Keratinocyte (primary cell): ENCODE results near the gene COPZ1. TPM values are rescaled to one million over a fixed set of nuclear protein-coding genes. Genes with fewer than 3 reads are reported as not detected.
A peak's percentile ranks its signal among the peaks of the same experiment; 100 is the strongest.

Source experiments
- DNase-seq: peaks from one replicate; pipeline ENCODE4 v3.0.0-alpha.2; 2011; ENCODE audit warnings: low read depth, missing footprints, low spot score
- FAIRE-seq: peaks from 2 replicates; lab custom pipeline; 2011; peaks lifted over from hg19 to GRCh38; lab: Jason Lieb, UNC
- H2AFZ ChIP-seq: 2 replicates; pipeline ENCODE4 v1.6.0; 2012; ENCODE audit warnings: low read length, control low read depth, inconsistent platforms; ENCODE audit not compliant: control insufficient read depth
- H3K27ac ChIP-seq: 2 replicates; pipeline ENCODE4 v1.5.1; 2011; ENCODE audit warnings: low read length; ENCODE audit not compliant: control insufficient read depth, insufficient read depth
- H3K27me3 ChIP-seq: 3 replicates; pipeline ENCODE4 v1.6.0; 2011; ENCODE audit warnings: low read length; ENCODE audit not compliant: control insufficient read depth, insufficient read depth; ENCODE audit errors: extremely low read depth
- H3K36me3 ChIP-seq, 2 experiments: 2 replicates in 1 of 2; 3 replicates in 1 of 2; pipeline ENCODE4 v1.5.1; 2011; ENCODE audit warnings: low read length in 2 of 2, mild to moderate bottlenecking in 1 of 2; ENCODE audit not compliant: control insufficient read depth in 2 of 2, insufficient read depth in 2 of 2; ENCODE audit errors: extremely low read depth in 1 of 2
- H3K4me1 ChIP-seq: 3 replicates; pipeline ENCODE4 v1.5.1; 2011; ENCODE audit warnings: low read length; ENCODE audit not compliant: control insufficient read depth, insufficient read depth; ENCODE audit errors: extremely low read depth
- H3K4me2 ChIP-seq: 3 replicates; pipeline ENCODE4 v1.6.0; 2011; ENCODE audit warnings: low read depth, low read length; ENCODE audit not compliant: control insufficient read depth, insufficient read depth; ENCODE audit errors: extremely low read depth
- H3K4me3 ChIP-seq, 3 experiments: fragments of 200-600 bp in 1 of 3; sonication (generic) in 1 of 3; 2 replicates in 2 of 3; 3 replicates in 1 of 3; pipeline ENCODE4 v1.5.1; 2011 to 2016; ENCODE audit warnings: low read length in 3 of 3, mild to moderate bottlenecking in 3 of 3, control low read depth in 2 of 3, inconsistent platforms in 1 of 3, low read depth in 1 of 3, mixed read lengths in 1 of 3, mixed run types in 1 of 3, moderate library complexity in 1 of 3; ENCODE audit not compliant: control insufficient read depth in 2 of 3, insufficient read depth in 2 of 3; ENCODE audit errors: extremely low read depth in 1 of 3
- H3K79me2 ChIP-seq: 2 replicates; pipeline ENCODE4 v1.6.0; 2012; ENCODE audit warnings: low read length; ENCODE audit not compliant: control insufficient read depth, insufficient read depth
- H3K9ac ChIP-seq: 3 replicates; pipeline ENCODE4 v1.6.0; 2011; ENCODE audit warnings: low read length; ENCODE audit not compliant: control insufficient read depth, insufficient read depth; ENCODE audit errors: extremely low read depth
- H3K9me1 ChIP-seq: 3 replicates; pipeline ENCODE4 v1.6.0; 2011; ENCODE audit warnings: low read length; ENCODE audit not compliant: control insufficient read depth, insufficient read depth; ENCODE audit errors: extremely low read depth
- H3K9me3 ChIP-seq: 2 replicates; pipeline ENCODE4 v1.5.1; 2012; ENCODE audit warnings: low read depth, low read length; ENCODE audit not compliant: control insufficient read depth
- H4K20me1 ChIP-seq: 3 replicates; pipeline ENCODE4 v1.6.0; 2011; ENCODE audit warnings: low read length; ENCODE audit not compliant: control insufficient read depth, insufficient read depth; ENCODE audit errors: extremely low read depth
- CTCF ChIP-seq, 3 experiments: IDR thresholded peaks in 1 of 3; conservative IDR thresholded peaks in 1 of 3; optimal IDR thresholded peaks in 1 of 3; 2 replicates in 2 of 3; 3 replicates in 1 of 3; pipeline versions ENCODE3 to v1.5.1; 2011; ENCODE audit warnings: low read length in 3 of 3, mild to moderate bottlenecking in 3 of 3, moderate library complexity in 2 of 3, control low read depth in 1 of 3, inconsistent platforms in 1 of 3; ENCODE audit not compliant: insufficient read depth in 2 of 3; ENCODE audit errors: extremely low read depth in 1 of 3
- EZH2 ChIP-seq: IDR thresholded peaks from one replicate; pipeline ENCODE4 v1.6.1; 2012; ENCODE audit warnings: inconsistent platforms, mild to moderate bottlenecking, low read length, moderate library complexity
- dilution Hi-C: fragments of 300-500 bp; cut with MboI; formaldehyde crosslinking; loops from one replicate; pipeline ENCODE4 v1.7.0; 2020; ENCODE audit warnings: low sequenced_read_pairs; ENCODE audit not compliant: extremely low pct_ligation_motif_present
- polyA plus RNA-seq, 5 experiments: library from polyadenylated mRNA; depleted of rRNA in 3 of 5; stranded (reverse) in 3 of 5; stranded (forward) in 1 of 5; unstranded in 1 of 5; fragments of >200 nt; gene quantifications; 1 replicate in 1 of 5; 2 replicates in 3 of 5; 3 replicates in 1 of 5; pipeline versions ENCODE4 v1.2.1 to v1.2.3, GENCODE V29; 2011 to 2012; ENCODE audit warnings: missing spikeins in 2 of 5, low read depth in 1 of 5, low replicate concordance in 1 of 5

Gene COPZ1
- polyA plus RNA-seq, 1 donor (not counting 4 experiments of a cell fraction or from before 2014, with no cell fraction given) = 280 TPM

- H3K9me3 ChIP-seq = no peaks in the 10 kb centered on the region
- TF ChIP-seq CTCF (optimal IDR thresholded peaks at IDR 0.05 in 1 of 3, IDR thresholded peaks at IDR 0.05 in 1 of 3, conservative IDR thresholded peaks at IDR 0.05 in 1 of 3; ENCODE audit: extremely low read depth in 1 of 3, insufficient read depth in 2 of 3, low read length in 3 of 3) (peak; percentile 83 to 91 (median 87)), EZH2 (no peak)
- no peak overlapping the region for H2AFZ ChIP-seq
- H3K4me1 ChIP-seq = peaks cover 21% of the 10 kb centered on the region
- peak overlapping the region; percentile 33 for H3K9ac ChIP-seq
- no peak overlapping the region for H3K4me3 ChIP-seq
- no peaks in the 10 kb centered on the region for H3K79me2 ChIP-seq
- H3K27me3 ChIP-seq = no peaks in the 10 kb centered on the region
- H3K4me2 ChIP-seq = no peak overlapping the region
- FAIRE-seq (peak; percentile 51), DNase-seq (no peak)
- H3K36me3 ChIP-seq = peaks cover 31 to 33% of the 10 kb centered on the region in 2 experiments
- no peaks in the 10 kb centered on the region for H4K20me1 ChIP-seq
- no peaks in the 10 kb centered on the region for H3K9me1 ChIP-seq
- H3K27ac ChIP-seq = peak overlapping the region; percentile 2
- dilution Hi-C loops = no loop called here
Measured at GRCh38 chr12:54368709-54369596, 44.0 kb downstream of the COPZ1 start.

GRCh38 chr12:54369597-54370131, 44.7 kb downstream of the COPZ1 start:
- H3K27me3 ChIP-seq = no peaks in the 10 kb centered on the region
- dilution Hi-C loops = no loop called here
- DNase-seq (no peak), FAIRE-seq (no peak)
- no peaks in the 10 kb centered on the region for H3K9me3 ChIP-seq
- peaks cover 28% of the 10 kb centered on the region for H3K4me1 ChIP-seq
- H3K79me2 ChIP-seq = peaks cover 1% of the 10 kb centered on the region
- no peak overlapping the region for H3K4me3 ChIP-seq
- H3K9ac ChIP-seq = no peak overlapping the region
- peaks cover 1% of the 10 kb centered on the region for H3K9me1 ChIP-seq
- H3K36me3 ChIP-seq = peaks cover 36 to 39% of the 10 kb centered on the region in 2 experiments
- H4K20me1 ChIP-seq = peaks cover under 1% of the 10 kb centered on the region
- TF ChIP-seq EZH2 (no peak), CTCF (optimal IDR thresholded peaks at IDR 0.05 in 1 of 3, IDR thresholded peaks at IDR 0.05 in 1 of 3, conservative IDR thresholded peaks at IDR 0.05 in 1 of 3; ENCODE audit: extremely low read depth in 1 of 3, insufficient read depth in 2 of 3, low read length in 3 of 3) (no peak)
- no peak overlapping the region for H3K27ac ChIP-seq
- no peak overlapping the region for H3K4me2 ChIP-seq
- no peak overlapping the region for H2AFZ ChIP-seq
